B cell (primary cell): ENCODE measurements around the gene NTRK2. TPM values are rescaled to one million over a fixed set of nuclear protein-coding genes. Genes with fewer than 3 reads are reported as not detected.

Experiments
- ATAC-seq: fragments of 200-7000 bp; cut with Tn5 transposase; one replicate; pipeline ENCODE4 v1.10.0; 2021; ENCODE audit warnings: low read depth, mild to moderate bottlenecking, moderate number of reproducible peaks, moderate library complexity
- CTCF ChIA-PET: fragments of 350-600 bp; sonication (Branson Sonifier 250); formaldehyde crosslinking; loops from one replicate; lab custom pipeline; 2021; ENCODE audit warnings: antibody characterized with exemption, inconsistent platforms; lab: Charles Lee
- POLR2A ChIA-PET: fragments of 350-600 bp; sonication (Branson Sonifier 250); formaldehyde crosslinking; loops from one replicate; lab custom pipeline; 2021; ENCODE audit warnings: antibody characterized with exemption; lab: Charles Lee
- DNase-seq: peaks from one replicate; pipeline ENCODE4 v3.0.0; 2013
- H2AFZ ChIP-seq: 2 replicates; pipeline ENCODE4 v1.6.1; 2012; ENCODE audit warnings: mild to moderate bottlenecking, low read depth, low read length; ENCODE audit not compliant: insufficient read depth, poor library complexity, severe bottlenecking
- H3K27ac ChIP-seq, 2 donors: 1 replicate in 1 of 2; 2 replicates in 1 of 2; pipeline ENCODE4 v1.5.1; 2012 to 2013; ENCODE audit warnings: low read length in 2 of 2, mild to moderate bottlenecking in 2 of 2, moderate library complexity in 1 of 2
- H3K27me3 ChIP-seq, 4 experiments: fragments of 200-600 bp in 1 of 4; sonication (generic) in 1 of 4; replicated peaks in 1 of 4; 1 replicate in 2 of 4; 2 replicates in 2 of 4; pipeline versions ENCODE4 v1.6.1 to v1.7.0; 2013 to 2016; ENCODE audit warnings: low read length in 3 of 4, mild to moderate bottlenecking in 2 of 4, mixed read lengths in 1 of 4, moderate library complexity in 1 of 4; ENCODE audit not compliant: insufficient read depth in 4 of 4, control insufficient read depth in 3 of 4; ENCODE audit errors: control extremely low read depth in 1 of 4
- H3K36me3 ChIP-seq, 2 experiments: replicated peaks in 1 of 2; 1 replicate in 1 of 2; 2 replicates in 1 of 2; pipeline versions ENCODE4 v1.6.1 to v1.7.1; 2013; ENCODE audit warnings: low read length in 1 of 2; ENCODE audit not compliant: insufficient read depth in 2 of 2, control insufficient read depth in 1 of 2; ENCODE audit errors: control extremely low read depth in 1 of 2, extremely low read depth in 1 of 2
- H3K4me1 ChIP-seq, 2 donors: fragments of 200-600 bp in 1 of 2; sonication (generic) in 1 of 2; 1 replicate in 1 of 2; 2 replicates in 1 of 2; pipeline versions ENCODE4 v1.5.1 to v1.6.1; 2013 to 2017; ENCODE audit warnings: low read length in 2 of 2; ENCODE audit not compliant: control insufficient read depth in 2 of 2, insufficient read depth in 2 of 2
- H3K4me2 ChIP-seq: replicated peaks from 2 replicates; pipeline ENCODE3; 2012; ENCODE audit warnings: mild to moderate bottlenecking, low read depth, low read length; ENCODE audit not compliant: poor library complexity, severe bottlenecking
- H3K4me3 ChIP-seq, 5 experiments: fragments of 200-600 bp in 1 of 5; sonication (generic) in 1 of 5; 1 replicate in 3 of 5; 2 replicates in 2 of 5; pipeline versions ENCODE4 v1.5.1 to v1.7.0; 2011 to 2016; ENCODE audit warnings: low read length in 4 of 5, mild to moderate bottlenecking in 4 of 5, low read depth in 2 of 5, control low read depth in 1 of 5, moderate library complexity in 1 of 5; ENCODE audit not compliant: insufficient read depth in 1 of 5; ENCODE audit errors: control extremely low read depth in 1 of 5, extremely low read depth in 1 of 5
- H3K79me2 ChIP-seq: fragments of 200-600 bp; sonication (generic); one replicate; pipeline ENCODE4 v1.6.0; 2016; ENCODE audit warnings: low read length; ENCODE audit not compliant: control insufficient read depth, insufficient read depth
- H3K9ac ChIP-seq: fragments of 200-600 bp; sonication (generic); 2 replicates; pipeline ENCODE4 v1.6.1; 2017; ENCODE audit warnings: mild to moderate bottlenecking, low read length, moderate library complexity
- H3K9me3 ChIP-seq, 3 donors: one replicate each; pipeline versions ENCODE4 v1.6.1 to v1.7.1; 2013; ENCODE audit warnings: low read length in 2 of 3; ENCODE audit not compliant: control insufficient read depth in 2 of 3, insufficient read depth in 1 of 3; ENCODE audit errors: control extremely low read depth in 1 of 3
- H4K20me1 ChIP-seq: 2 replicates; pipeline ENCODE4 v1.6.0; 2012; ENCODE audit warnings: mild to moderate bottlenecking, low read length; ENCODE audit not compliant: insufficient read depth, control insufficient read depth, poor library complexity, severe bottlenecking
- H3K27ac Mint-ChIP-seq: one replicate; pipeline ENCODE4 v1.8.0; 2021; ENCODE audit warnings: mixed read lengths
- H3K27me3 Mint-ChIP-seq: one replicate; pipeline ENCODE4 v1.8.0; 2021; ENCODE audit warnings: mixed read lengths
- H3K4me1 Mint-ChIP-seq: one replicate; pipeline ENCODE4 v1.8.0; 2021; ENCODE audit warnings: mixed read lengths
- H3K4me3 Mint-ChIP-seq: one replicate; pipeline ENCODE4 v1.8.0; 2021; ENCODE audit warnings: mixed read lengths
- H3K9me3 Mint-ChIP-seq: one replicate; pipeline ENCODE4 v1.8.0; 2022; ENCODE audit warnings: mixed read lengths; ENCODE audit not compliant: insufficient read depth
- CTCF ChIP-seq: fragments of 200-600 bp; IDR thresholded peaks from one replicate; pipeline ENCODE4 v1.8.0; 2022; ENCODE audit warnings: antibody characterized with exemption, mild to moderate bottlenecking
- EZH2 ChIP-seq: IDR thresholded peaks from 2 replicates; pipeline ENCODE4 v1.6.1; 2012; ENCODE audit warnings: borderline replicate concordance, low read depth, mild to moderate bottlenecking, moderate library complexity, low read length; ENCODE audit not compliant: insufficient read depth, poor library complexity, severe bottlenecking
- WGBS: methylation state at CpG from one replicate; pipeline ENCODE4 v1.1.5; 2013; ENCODE audit warnings: missing lambda C conversion rate; ENCODE audit not compliant: insufficient coverage; 5-methylcytosine and 5-hydroxymethylcytosine counted together
- intact Hi-C: fragments of 100-400 bp; cut with micrococcal nuclease; formaldehyde crosslinking; loops from one replicate; pipeline ENCODE4 v1.10.0; 2022
- polyA plus RNA-seq: library from polyadenylated mRNA; depleted of rRNA; stranded (reverse); fragments of >200 nt; gene quantifications from 2 replicates; pipeline ENCODE4 v1.2.3, GENCODE V29; 2012
- total RNA-seq, 2 donors: library from RNA; stranded (reverse); fragments of 120-200 nt in 1 of 2; gene quantifications; 1 replicate in 1 of 2; 2 replicates in 1 of 2; pipeline versions ENCODE4 v1.2.3 to v1.2.4, GENCODE V29; 2013 to 2022

The NTRK2 gene
- total and polyA plus RNA-seq, 2 donors (not counting 1 experiment from before 2014, with no cell fraction given): 0.03 to 0.10 TPM

- ChIA-PET POLR2A (no interaction called here), CTCF (no interaction called here)
- no peaks in the 10 kb centered on the region for H3K27me3 ChIP-seq
- no peak overlapping the region for H3K27ac ChIP-seq
- H3K9me3 ChIP-seq: no peaks in the 10 kb centered on the region
- H3K36me3 ChIP-seq: no peaks in the 10 kb centered on the region
- TF ChIP-seq EZH2: no peak
- no peak for TF ChIP-seq CTCF
- Mint-ChIP-seq H3K4me1 (no peaks in the 10 kb centered on the region), H3K4me3 (no peak overlapping the region), H3K9me3 (no peaks in the 10 kb centered on the region), H3K27me3 (peaks cover 3% of the 10 kb centered on the region), H3K27ac (no peak overlapping the region)
- H3K4me2 ChIP-seq: no peak overlapping the region
- no peak for ATAC-seq
- WGBS: 93% methylated on average over 4 of the region's 6 CpGs
- H3K9ac ChIP-seq: no peak overlapping the region
- H3K4me1 ChIP-seq: no peaks in the 10 kb centered on the region
- H3K4me3 ChIP-seq: no peak overlapping the region
- H3K79me2 ChIP-seq: no peaks in the 10 kb centered on the region
- intact Hi-C loops: no loop called here
- H2AFZ ChIP-seq: no peak overlapping the region
- H4K20me1 ChIP-seq: no peaks in the 10 kb centered on the region
- DNase-seq: no peak
These were observed 320.9 kb downstream of the NTRK2 start for GRCh38 chr9:84990416-84990815.

- Mint-ChIP-seq H3K9me3 (no peaks in the 10 kb centered on the region), H3K4me1 (no peaks in the 10 kb centered on the region), H3K4me3 (no peak overlapping the region), H3K27ac (no peak overlapping the region), H3K27me3 (no peaks in the 10 kb centered on the region)
- intact Hi-C loops: no loop called here
- no peak for TF ChIP-seq CTCF
- no peak for TF ChIP-seq EZH2
- H3K4me2 ChIP-seq: no peak overlapping the region
- no peak overlapping the region for H3K9ac ChIP-seq
- DNase-seq (no peak), ATAC-seq (no peak)
- no peaks in the 10 kb centered on the region for H3K9me3 ChIP-seq
- WGBS: 97% methylated on average over 11 of the region's 13 CpGs
- POLR2A ChIA-PET: no interaction called here
- H3K4me1 ChIP-seq: no peaks in the 10 kb centered on the region
- no peak overlapping the region for H3K4me3 ChIP-seq
- no peaks in the 10 kb centered on the region for H3K79me2 ChIP-seq
- no peaks in the 10 kb centered on the region for H4K20me1 ChIP-seq
- no peaks in the 10 kb centered on the region for H3K27me3 ChIP-seq
- CTCF ChIA-PET: no interaction called here
- H2AFZ ChIP-seq: no peak overlapping the region
- no peak overlapping the region for H3K27ac ChIP-seq
- no peaks in the 10 kb centered on the region for H3K36me3 ChIP-seq
These were observed 321.5 kb downstream of the NTRK2 start for GRCh38 chr9:84990850-84991513.
